ENCODE measurements around the gene CRACDL. TPM values are rescaled to one million over a fixed set of nuclear protein-coding genes. Genes with fewer than 3 reads are reported as not detected.
"Not testable (repeated sequence)": the region's sequence is repeated elsewhere in the genome, so short reads cannot be mapped to it uniquely, and the experiment has no call there.

Gene CRACDL
- total RNA-seq, 2 experiments from 2014 or later: 0.59 TPM; not detected in 1

DNA sequence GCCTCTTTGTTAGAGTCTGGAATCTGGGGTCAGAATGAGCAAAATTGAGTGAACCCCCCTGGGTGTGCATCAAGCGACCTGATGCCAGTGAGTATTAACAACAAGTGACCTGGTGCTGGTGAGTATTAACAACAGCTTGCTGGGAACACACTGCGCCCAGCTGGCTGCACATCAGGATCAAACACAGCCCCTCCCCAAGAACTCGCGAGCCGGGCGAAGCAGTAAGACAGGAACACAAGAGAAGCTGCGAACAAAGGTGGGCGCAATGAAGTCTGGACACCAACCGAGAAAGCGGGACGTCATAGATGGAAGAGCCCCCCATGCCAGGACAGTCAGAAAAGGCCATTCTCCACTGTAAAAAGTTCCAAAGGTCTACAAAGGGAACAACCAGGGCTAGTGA lies 34.3 kb downstream of the CRACDL start:
- DNase-seq (no peak), ATAC-seq (no peak)
- POLR2A ChIA-PET: interaction anchor here (0.6 kb wide), 1 partner anchor 306 kb away, joined by 3 read pairs; no protein-coding TSS in a partner anchor
- no peak overlapping the region for H3K4me3 Mint-ChIP-seq
- no peaks in the 10 kb centered on the region for H3K4me1 Mint-ChIP-seq
- intact Hi-C loops (cut with DNase I, micrococcal nuclease): no loop called here
- no peaks in the 10 kb centered on the region for H3K9me3 Mint-ChIP-seq (ENCODE audit: low read depth)
- H3K27me3 Mint-ChIP-seq: no peaks in the 10 kb centered on the region
- no peak overlapping the region for H3K27ac Mint-ChIP-seq
- H3K36me3 Mint-ChIP-seq (ENCODE audit: low read depth): no peaks in the 10 kb centered on the region
- CTCF ChIA-PET: no interaction called here

DNA sequence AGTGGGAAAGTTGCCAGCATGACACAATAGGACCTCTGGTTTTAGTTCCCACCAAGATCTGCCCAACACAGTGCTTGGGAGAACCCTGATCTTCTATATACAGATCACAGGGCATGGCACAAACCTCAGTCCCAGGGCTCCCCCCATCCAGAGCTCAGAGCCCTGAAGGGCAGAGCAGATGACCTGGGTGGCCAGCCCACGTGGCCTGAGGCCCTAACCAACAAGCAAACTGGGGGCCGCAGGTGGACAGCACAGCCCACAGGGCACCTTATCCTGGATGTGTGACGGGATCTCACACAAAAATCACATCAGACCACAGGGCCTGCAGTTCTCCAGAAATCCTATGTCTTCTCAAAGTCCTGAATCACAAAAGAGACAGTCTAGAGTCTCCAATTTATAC lies 34.7 kb downstream of the CRACDL start:
- ChIA-PET CTCF (no interaction called here), POLR2A (interaction anchor here (0.6 kb wide), 1 partner anchor 306 kb away, joined by 3 read pairs; no protein-coding TSS in a partner anchor)
- H3K27ac Mint-ChIP-seq: no peak overlapping the region
- H3K9me3 Mint-ChIP-seq (ENCODE audit: low read depth): no peaks in the 10 kb centered on the region
- no peaks in the 10 kb centered on the region for H3K36me3 Mint-ChIP-seq (ENCODE audit: low read depth)
- no peaks in the 10 kb centered on the region for H3K4me1 Mint-ChIP-seq
- H3K27me3 Mint-ChIP-seq: no peaks in the 10 kb centered on the region
- intact Hi-C loops (cut with DNase I, micrococcal nuclease): no loop called here
- no peak for ATAC-seq
- no peak overlapping the region for H3K4me3 Mint-ChIP-seq
- no peak for DNase-seq

DNA sequence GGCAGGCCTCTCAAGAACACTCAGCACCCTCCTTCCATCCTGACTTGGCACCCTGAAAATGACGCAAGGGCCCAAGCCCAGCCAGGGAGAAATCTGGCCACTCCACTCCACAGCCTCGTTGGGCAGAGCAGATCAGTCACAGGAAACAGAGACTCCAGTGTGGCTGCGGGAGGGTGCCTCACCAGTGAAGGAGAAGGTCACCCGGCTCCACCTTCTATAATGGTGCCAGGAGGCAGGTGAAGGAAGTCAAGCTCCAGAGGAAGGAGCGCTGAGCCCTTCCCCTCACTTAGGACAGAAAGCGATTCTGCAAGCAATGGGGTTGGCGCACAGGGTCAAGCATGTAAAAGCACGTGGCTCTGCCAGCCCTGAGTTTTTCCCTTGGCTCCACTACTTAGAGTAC lies 35.3 kb downstream of the CRACDL start:
- intact Hi-C loops (cut with DNase I, micrococcal nuclease): no loop called here
- H3K27me3 Mint-ChIP-seq: no peaks in the 10 kb centered on the region
- DNase-seq: no peak
- ChIA-PET POLR2A (no interaction called here), CTCF (no interaction called here)
- no peak overlapping the region for H3K27ac Mint-ChIP-seq
- H3K4me3 Mint-ChIP-seq: no peak overlapping the region
- no peaks in the 10 kb centered on the region for H3K4me1 Mint-ChIP-seq
- no peaks in the 10 kb centered on the region for H3K36me3 Mint-ChIP-seq (ENCODE audit: low read depth)
- H3K9me3 Mint-ChIP-seq (ENCODE audit: low read depth): no peaks in the 10 kb centered on the region
- ATAC-seq: no peak

- intact Hi-C loops (cut with DNase I, micrococcal nuclease); H3K27me3 Mint-ChIP-seq; ATAC-seq; H3K9me3 Mint-ChIP-seq (ENCODE audit: low read depth); H3K4me1 Mint-ChIP-seq; H3K4me3 Mint-ChIP-seq; DNase-seq; H3K27ac Mint-ChIP-seq; H3K36me3 Mint-ChIP-seq (ENCODE audit: low read depth); POLR2A ChIA-PET: not testable (repeated sequence)
- CTCF ChIA-PET: interaction anchor here (0.7 kb wide), 1 partner anchor 37 kb away, joined by 3 read pairs; no protein-coding TSS in a partner anchor
Observed at GRCh38 chr2:98899703-98900078, 36.3 kb downstream of the CRACDL start.

DNA sequence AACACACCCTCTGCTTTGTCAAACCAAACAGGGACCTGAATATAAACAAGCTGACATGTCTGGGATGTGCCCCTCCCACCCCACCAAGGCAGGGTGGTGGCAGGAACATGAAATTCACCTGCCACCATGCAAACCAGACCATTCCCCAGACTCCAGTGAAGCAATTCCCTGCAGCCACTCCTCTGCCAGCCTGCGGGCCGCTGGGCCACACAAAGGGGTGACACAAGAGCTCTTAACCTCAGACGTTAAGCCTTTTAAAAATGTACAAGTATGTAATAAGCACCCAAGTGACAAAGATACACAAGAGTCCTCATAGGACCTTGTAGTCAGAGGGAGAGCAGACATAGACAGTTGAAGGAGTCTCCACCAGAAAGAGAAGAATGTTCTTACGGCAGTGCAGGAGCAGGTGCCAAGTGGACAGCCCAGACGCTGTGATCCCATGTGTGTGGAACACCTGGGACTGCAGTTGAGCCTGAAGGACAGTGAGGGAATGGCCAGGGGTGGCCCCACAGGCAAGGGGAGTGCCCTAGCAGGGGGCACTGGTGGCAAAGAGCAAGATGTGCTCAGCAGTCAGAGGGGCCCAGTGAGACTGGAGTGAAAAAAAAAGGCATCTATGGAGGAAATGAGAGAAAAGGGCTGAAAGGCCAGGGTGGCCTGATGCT lies 36.9 kb downstream of the CRACDL start:
- no peak for DNase-seq
- no peaks in the 10 kb centered on the region for H3K9me3 Mint-ChIP-seq (ENCODE audit: low read depth)

GRCh38 chr2:98898423-98898841 lies 37.6 kb downstream of the CRACDL start:
- no peaks in the 10 kb centered on the region for H3K4me1 Mint-ChIP-seq
- H3K27me3 Mint-ChIP-seq: no peaks in the 10 kb centered on the region
- DNase-seq (no peak), ATAC-seq (no peak)
- no peaks in the 10 kb centered on the region for H3K9me3 Mint-ChIP-seq (ENCODE audit: low read depth)
- no peak overlapping the region for H3K27ac Mint-ChIP-seq
- H3K4me3 Mint-ChIP-seq: no peak overlapping the region
- ChIA-PET POLR2A (no interaction called here), CTCF (no interaction called here)
- no peaks in the 10 kb centered on the region for H3K36me3 Mint-ChIP-seq (ENCODE audit: low read depth)
- intact Hi-C loops (cut with DNase I, micrococcal nuclease): no loop called here

More for the DNA sequence above, 36.9 kb downstream of the CRACDL start:
- intact Hi-C loops (cut with DNase I, micrococcal nuclease): no loop called here
- no peaks in the 10 kb centered on the region for H3K36me3 Mint-ChIP-seq (ENCODE audit: low read depth)
- ChIA-PET CTCF (interaction anchor here (0.7 kb wide), 1 partner anchor 37 kb away, joined by 3 read pairs; no protein-coding TSS in a partner anchor), POLR2A (no interaction called here)
- H3K27me3 Mint-ChIP-seq: no peaks in the 10 kb centered on the region
- no peak for ATAC-seq
- no peak overlapping the region for H3K4me3 Mint-ChIP-seq
- no peak overlapping the region for H3K27ac Mint-ChIP-seq
- H3K4me1 Mint-ChIP-seq: no peaks in the 10 kb centered on the region

DNA sequence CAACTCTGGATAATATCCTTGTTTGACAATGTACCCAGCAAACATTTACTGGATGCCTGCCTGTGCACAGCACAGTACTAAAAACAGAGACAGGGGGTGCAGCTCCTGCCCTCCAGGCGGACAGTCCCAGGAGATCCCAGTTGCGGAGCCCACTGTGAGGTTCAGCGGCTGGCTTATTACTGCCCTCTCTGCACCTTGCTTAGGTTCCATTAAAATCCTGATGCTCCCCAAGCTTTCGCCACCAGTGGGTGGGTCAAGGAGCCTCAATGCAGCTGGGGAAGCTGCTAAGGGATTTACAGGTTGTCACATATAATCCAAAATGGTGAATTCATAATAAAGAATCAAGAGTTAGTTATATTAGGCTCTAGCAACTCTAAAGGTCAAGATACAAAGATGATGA lies 38.3 kb downstream of the CRACDL start:
- no peaks in the 10 kb centered on the region for H3K27me3 Mint-ChIP-seq
- H3K27ac Mint-ChIP-seq: no peak overlapping the region
- ATAC-seq (no peak), DNase-seq (no peak)
- intact Hi-C loops (cut with DNase I, micrococcal nuclease): no loop called here
- no peaks in the 10 kb centered on the region for H3K36me3 Mint-ChIP-seq (ENCODE audit: low read depth)
- POLR2A ChIA-PET: no interaction called here
- H3K4me3 Mint-ChIP-seq: no peak overlapping the region
- no peaks in the 10 kb centered on the region for H3K4me1 Mint-ChIP-seq
- CTCF ChIA-PET: no interaction called here
- no peaks in the 10 kb centered on the region for H3K9me3 Mint-ChIP-seq (ENCODE audit: low read depth)

- DNase-seq: no peak
- intact Hi-C loops (cut with DNase I, micrococcal nuclease): no loop called here
- POLR2A ChIA-PET: no interaction called here
- Mint-ChIP-seq H3K9me3 (ENCODE audit: low read depth) (no peaks in the 10 kb centered on the region), H3K36me3 (ENCODE audit: low read depth) (no peaks in the 10 kb centered on the region), H3K4me1 (no peaks in the 10 kb centered on the region), H3K4me3 (no peak overlapping the region), H3K27ac (no peak overlapping the region), H3K27me3 (no peaks in the 10 kb centered on the region)
- ATAC-seq: no peak
- CTCF ChIA-PET: no interaction called here
Observed at GRCh38 chr2:98896944-98897343, 39.1 kb downstream of the CRACDL start.

GRCh38 chr2:98896416-98896815 lies 39.6 kb downstream of the CRACDL start:
- ChIA-PET POLR2A (no interaction called here), CTCF (no interaction called here)
- DNase-seq: no peak
- H3K9me3 Mint-ChIP-seq (ENCODE audit: low read depth): no peaks in the 10 kb centered on the region
- no peak for ATAC-seq
- no peak overlapping the region for H3K4me3 Mint-ChIP-seq
- H3K36me3 Mint-ChIP-seq (ENCODE audit: low read depth): no peaks in the 10 kb centered on the region
- no peak overlapping the region for H3K27ac Mint-ChIP-seq
- no peaks in the 10 kb centered on the region for H3K4me1 Mint-ChIP-seq
- intact Hi-C loops (cut with DNase I, micrococcal nuclease): no loop called here
- no peaks in the 10 kb centered on the region for H3K27me3 Mint-ChIP-seq

DNA sequence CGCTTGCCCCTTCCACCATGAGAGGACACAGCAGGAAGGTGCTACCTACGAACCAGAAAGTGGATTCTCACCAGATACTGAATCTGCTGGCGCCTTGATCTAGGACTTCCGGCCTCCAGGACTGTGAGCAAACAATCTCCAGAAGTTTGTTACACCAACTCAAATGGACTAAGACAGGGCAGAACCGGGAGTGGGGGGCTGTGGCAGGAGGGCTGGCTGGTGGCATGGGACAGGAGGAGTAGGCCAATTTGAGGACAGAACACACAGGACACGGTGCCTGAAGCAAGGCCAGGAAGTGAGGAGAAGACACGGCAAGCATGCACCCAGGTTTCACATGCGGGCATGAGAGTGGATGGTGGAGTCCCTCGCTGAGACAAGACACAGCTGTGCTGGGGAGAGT lies 40.1 kb downstream of the CRACDL start:
- no peaks in the 10 kb centered on the region for H3K4me1 Mint-ChIP-seq
- H3K4me3 Mint-ChIP-seq: no peak overlapping the region
- ATAC-seq (no peak), DNase-seq (no peak)
- no peaks in the 10 kb centered on the region for H3K27me3 Mint-ChIP-seq
- ChIA-PET POLR2A (no interaction called here), CTCF (no interaction called here)
- intact Hi-C loops (cut with DNase I, micrococcal nuclease): no loop called here
- no peaks in the 10 kb centered on the region for H3K9me3 Mint-ChIP-seq (ENCODE audit: low read depth)
- no peak overlapping the region for H3K27ac Mint-ChIP-seq
- H3K36me3 Mint-ChIP-seq (ENCODE audit: low read depth): no peaks in the 10 kb centered on the region

DNA sequence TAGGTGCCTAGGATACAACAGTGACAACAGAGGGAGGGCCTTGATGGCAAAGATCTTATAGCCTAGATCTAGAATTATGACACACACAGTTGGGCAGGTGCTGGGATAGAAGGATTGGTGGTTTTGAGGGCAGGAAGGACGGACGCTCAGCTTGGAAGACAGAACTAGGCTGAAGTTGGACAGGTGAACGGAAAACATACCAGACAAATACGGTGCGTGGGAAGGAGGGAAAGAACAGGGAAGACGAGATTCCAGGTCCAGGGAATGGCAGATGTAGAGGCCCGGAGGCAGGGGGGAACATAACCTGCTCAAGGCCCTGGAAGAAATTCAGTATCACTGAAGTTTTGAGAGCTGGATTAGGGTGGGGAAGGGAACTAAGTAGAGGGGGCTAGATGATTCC lies 40.8 kb downstream of the CRACDL start:
- H3K27me3 Mint-ChIP-seq: no peaks in the 10 kb centered on the region

DNA sequence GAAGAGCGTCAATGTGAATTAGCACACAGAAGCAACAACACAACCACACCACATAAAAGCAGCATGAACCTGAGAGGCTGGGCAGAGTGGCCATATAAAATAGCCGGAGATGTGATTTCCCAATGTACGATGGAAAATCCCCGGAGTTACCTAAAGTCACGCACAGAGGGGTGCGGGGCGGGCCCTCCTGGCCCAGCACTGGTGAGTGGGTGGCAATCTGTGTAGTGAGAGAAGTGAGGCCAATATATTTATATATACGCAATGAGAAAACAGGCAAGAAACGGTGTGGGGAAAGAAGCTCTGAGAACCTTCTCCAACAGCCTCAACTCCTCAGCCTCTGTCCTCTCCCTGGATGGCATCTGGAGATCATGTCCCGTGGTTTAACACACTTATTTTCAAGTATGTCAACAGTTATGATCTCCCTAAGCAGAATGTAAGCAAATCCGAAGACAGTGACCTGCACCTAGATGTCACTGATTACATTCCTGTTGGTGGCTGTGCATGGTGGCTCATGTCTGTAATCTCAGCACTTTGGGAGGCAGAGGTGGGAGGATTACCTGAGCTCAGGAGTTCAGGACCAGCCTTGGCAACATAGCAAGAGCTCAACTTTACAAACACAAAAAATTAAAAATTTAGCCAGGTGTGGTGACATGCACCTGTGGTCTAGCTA lies 41.6 kb downstream of the CRACDL start:
- CTCF ChIA-PET: no interaction called here
- DNase-seq (no peak), ATAC-seq (no peak)
- H3K27me3 Mint-ChIP-seq: no peaks in the 10 kb centered on the region
- H3K36me3 Mint-ChIP-seq (ENCODE audit: low read depth): no peaks in the 10 kb centered on the region
- no peaks in the 10 kb centered on the region for H3K4me1 Mint-ChIP-seq
- POLR2A ChIA-PET: no interaction called here
- no peaks in the 10 kb centered on the region for H3K9me3 Mint-ChIP-seq (ENCODE audit: low read depth)
- H3K27ac Mint-ChIP-seq: no peak overlapping the region
- intact Hi-C loops (cut with DNase I, micrococcal nuclease): no loop called here
- no peak overlapping the region for H3K4me3 Mint-ChIP-seq

More for the DNA sequence above, 40.8 kb downstream of the CRACDL start:
- no peak for ATAC-seq
- H3K27ac Mint-ChIP-seq: no peak overlapping the region
- ChIA-PET CTCF (no interaction called here), POLR2A (no interaction called here)
- no peak for DNase-seq
- H3K4me3 Mint-ChIP-seq: no peak overlapping the region
- no peaks in the 10 kb centered on the region for H3K9me3 Mint-ChIP-seq (ENCODE audit: low read depth)
- H3K36me3 Mint-ChIP-seq (ENCODE audit: low read depth): no peaks in the 10 kb centered on the region
- H3K4me1 Mint-ChIP-seq: no peaks in the 10 kb centered on the region
- intact Hi-C loops (cut with DNase I, micrococcal nuclease): no loop called here

Measured in activated CD4-positive, alpha-beta T cell treated with anti-CD3 and anti-CD28 coated beads for 36 hours (primary cell).